HG03565 (cell line): ENCODE data around the gene TMEM107.
A peak's percentile ranks its signal among the peaks of the same experiment; 100 is the strongest.

Experiments
- ATAC-seq: cut with Tn5 transposase; IDR thresholded peaks from one replicate; pipeline ENCODE4 v1.9.1; 2021; ENCODE audit warnings: mild to moderate bottlenecking, moderate library complexity; ENCODE audit not compliant: unreplicated experiment

TMEM107 gene

GRCh38 chr17:8162997-8163977, 12.9 kb downstream of the TMEM107 start:
- no peak for ATAC-seq

- ATAC-seq, result no peak
Observed at GRCh38 chr17:8162233-8162996, 13.8 kb downstream of the TMEM107 start, which contains the start of gene VAMP2. Gene VAMP2 (minus strand): TSS chr17:8162948. CDS start chr17:8162879, 69 bp downstream.

DNA sequence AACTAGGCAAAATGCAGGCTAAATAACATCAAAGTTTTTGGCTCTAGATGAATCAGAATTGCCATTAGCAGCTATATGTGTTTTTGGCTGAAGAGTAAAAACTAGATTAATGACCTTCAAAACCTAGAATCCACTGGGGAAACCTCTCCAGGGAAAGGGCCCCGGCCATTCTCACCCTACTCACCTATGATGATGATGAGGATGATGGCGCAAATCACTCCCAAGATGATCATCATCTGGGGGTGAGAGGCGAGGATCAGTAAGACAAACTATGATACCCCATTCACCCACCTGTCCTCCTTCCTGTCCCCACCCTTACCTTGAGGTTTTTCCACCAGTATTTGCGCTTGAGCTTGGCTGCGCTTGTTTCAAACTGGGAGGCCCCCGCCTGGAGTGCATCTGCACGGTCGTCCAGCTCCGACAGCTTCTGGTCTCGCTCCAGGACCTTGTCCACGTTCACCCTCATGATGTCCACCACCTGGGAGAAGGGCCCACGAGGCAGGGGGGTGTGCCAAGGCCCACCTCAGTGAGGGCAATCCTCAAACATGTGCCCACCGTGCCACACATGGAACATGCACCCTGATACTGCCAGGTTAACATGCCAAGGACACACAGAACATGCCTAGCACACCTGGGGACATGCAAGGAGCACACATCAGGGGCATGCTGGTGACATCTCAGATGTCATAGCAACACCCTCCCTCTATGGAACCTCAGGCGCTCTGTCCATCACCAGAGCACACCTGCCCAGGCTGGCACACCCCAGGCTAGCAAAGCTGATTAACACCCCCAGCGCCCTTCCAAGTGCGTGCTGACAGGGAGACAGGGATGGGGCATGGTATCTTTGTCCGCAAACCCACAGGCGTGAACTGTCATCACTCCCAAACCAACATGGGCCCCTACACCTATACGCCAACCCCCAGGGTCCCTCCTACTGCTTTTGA, 14.6 kb downstream of the TMEM107 start:
- no peak for ATAC-seq

- no peak for ATAC-seq
Observed at GRCh38 chr17:8160741-8161221, 15.4 kb downstream of the TMEM107 start.

DNA sequence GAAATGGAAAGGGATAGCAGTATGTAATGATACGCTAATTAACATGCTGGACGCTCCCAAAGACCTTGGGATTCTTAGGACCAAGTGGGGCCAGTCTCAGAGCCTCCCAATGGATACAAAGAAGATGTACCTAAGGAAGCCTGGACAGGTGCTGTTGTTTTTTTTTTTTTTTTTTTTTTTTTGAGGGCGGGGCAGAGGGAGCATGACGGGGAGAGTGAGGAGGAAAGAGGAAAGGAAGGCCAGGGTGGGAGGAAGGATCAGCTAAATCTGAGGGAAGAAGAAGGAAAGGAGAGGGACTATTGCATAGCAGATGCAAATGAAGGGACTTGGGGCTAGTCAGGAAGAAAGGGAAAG, 16.0 kb downstream of the TMEM107 start:
- no peak for ATAC-seq

DNA sequence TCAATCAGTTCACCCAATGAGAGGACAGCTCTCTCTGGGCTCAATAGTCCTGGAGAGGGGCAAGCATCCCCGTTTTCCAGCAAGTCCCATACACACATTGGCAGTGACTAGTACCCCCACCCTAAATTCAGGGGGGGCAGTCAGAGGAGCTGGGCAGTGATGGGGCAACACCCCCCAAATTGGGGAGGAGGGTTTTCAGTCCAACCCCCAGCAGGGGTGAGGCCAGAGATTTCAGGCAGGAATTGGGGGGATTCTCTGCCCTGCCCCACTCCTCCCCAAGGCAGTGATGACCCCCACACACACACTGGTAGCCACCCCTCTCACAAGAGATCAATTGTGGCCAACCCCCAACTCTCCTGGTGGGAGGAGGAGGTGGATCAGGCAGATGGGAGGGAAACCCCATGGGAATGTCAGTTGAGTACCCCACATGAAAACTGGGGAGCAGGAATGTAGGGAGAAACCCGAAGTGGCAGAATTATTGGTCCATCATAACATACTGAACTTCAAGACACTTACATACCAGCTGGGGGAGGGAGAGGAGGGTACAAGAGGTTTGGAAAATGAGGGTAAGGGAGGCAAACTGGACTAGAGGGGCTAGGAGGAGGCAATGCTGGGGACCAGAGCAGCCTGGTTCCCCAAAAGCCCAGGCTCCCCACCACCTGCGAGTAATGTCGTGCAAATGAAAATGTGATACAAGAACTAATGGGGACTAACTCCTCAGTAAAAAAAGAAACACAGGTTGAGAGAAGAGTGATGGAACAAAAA, 16.5 kb downstream of the TMEM107 start:
- ATAC-seq, result no peak

GRCh38 chr17:8159032-8159400, 17.2 kb downstream of the TMEM107 start:
- ATAC-seq, result no peak

GRCh38 chr17:8158267-8159031, 17.7 kb downstream of the TMEM107 start:
- no peak for ATAC-seq

DNA sequence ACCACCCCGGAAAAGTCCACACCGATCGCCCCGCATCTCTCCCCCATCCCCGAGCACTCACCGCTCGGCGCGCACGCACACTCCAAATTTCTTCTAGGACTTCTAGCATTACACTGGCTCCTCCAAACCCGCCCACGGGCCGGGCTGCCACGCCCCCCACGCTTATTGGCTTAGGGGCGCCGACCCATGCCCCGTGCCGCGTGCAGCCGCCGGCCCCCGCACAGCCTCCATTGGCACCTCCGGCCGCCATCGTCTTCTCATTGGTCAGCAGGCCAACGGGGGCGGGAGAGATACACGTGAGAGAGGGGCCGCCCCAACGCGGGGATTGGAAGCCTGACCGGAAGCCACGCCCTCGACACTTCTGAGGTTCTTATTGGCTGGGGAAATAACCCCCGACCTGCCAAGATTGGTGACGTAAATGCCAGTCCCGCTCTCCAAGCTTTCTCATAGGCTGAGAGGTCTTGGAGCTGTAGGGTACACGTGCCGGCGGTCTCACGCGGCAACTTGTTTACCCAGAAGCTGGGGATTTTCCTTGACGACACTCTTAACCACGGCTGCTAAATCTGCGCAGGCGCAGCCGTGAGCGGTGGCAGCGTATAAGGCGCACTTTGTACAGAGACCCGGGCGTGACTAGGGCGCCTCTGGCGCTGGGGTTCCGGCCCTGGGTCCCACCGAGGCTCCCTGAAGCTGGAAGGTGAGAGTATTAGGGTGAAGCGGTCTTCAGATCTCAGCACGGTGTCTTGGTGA, 19.8 kb downstream of the TMEM107 start:
- peak; percentile 64 for ATAC-seq

- no peak for ATAC-seq
Observed at GRCh38 chr17:8155996-8156245, 20.3 kb downstream of the TMEM107 start.

DNA sequence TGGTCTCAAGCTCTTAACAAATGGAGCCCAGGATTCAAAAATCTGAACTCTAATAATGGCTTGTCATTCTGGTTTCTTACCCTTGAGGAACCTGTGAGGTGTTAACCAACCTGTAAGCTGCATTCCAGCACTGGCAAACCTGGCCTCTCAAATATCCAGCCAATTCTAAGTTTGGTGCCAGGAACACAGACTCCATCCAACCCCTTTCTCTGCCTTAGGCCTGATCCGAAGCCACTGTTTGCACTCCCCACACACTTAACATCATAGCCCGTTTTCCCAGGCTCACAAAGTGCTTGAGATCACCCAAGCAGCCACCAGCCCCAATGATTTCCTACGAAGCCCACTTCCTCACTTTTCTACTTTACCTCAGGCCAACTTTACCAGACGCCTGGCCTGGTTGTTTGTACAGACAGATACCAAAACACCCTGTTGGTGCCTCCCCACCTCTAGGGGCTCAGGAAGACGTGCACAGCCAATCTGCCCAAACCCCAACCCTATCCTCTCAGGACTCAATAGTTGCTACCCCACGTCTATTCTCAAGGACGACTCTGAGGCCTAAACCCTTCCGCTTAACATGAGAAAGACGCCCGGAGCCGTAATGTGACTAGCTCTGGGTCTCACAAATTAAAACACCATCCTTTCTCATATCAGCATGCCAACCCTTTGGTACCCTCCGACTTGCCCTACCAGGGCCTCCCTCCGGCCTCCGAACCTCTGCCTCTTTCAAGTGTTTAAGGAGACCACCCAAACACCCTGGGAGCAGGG, 20.8 kb downstream of the TMEM107 start:
- no peak for ATAC-seq

- ATAC-seq, result no peak
Observed at GRCh38 chr17:8154608-8155155, 21.5 kb downstream of the TMEM107 start.

- no peak for ATAC-seq
Observed at GRCh38 chr17:8153957-8154607, 22.1 kb downstream of the TMEM107 start.

DNA sequence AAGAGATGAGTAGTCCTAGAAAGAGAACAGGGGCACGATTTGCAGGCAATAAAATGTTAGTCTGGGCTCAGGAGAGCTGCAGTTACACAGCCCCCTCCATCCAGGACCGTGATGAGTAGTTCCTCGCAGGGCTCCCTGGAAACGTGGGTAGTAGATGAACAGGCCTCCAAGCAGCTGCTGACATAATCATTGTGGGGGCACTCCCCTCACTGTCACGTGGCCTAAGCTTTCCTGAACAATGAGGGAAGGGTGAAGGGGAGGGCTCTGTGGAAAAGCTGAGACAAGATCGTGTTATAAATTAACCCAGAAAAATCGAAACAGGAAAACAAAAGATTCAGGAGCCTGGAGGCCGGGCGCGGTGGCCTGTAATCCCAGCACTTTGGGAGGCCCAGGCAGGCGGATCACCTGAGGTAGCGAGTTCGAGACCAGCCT, 22.6 kb downstream of the TMEM107 start:
- no peak for ATAC-seq

- no peak for ATAC-seq
Observed at GRCh38 chr17:8153031-8153451, 23.1 kb downstream of the TMEM107 start.

DNA sequence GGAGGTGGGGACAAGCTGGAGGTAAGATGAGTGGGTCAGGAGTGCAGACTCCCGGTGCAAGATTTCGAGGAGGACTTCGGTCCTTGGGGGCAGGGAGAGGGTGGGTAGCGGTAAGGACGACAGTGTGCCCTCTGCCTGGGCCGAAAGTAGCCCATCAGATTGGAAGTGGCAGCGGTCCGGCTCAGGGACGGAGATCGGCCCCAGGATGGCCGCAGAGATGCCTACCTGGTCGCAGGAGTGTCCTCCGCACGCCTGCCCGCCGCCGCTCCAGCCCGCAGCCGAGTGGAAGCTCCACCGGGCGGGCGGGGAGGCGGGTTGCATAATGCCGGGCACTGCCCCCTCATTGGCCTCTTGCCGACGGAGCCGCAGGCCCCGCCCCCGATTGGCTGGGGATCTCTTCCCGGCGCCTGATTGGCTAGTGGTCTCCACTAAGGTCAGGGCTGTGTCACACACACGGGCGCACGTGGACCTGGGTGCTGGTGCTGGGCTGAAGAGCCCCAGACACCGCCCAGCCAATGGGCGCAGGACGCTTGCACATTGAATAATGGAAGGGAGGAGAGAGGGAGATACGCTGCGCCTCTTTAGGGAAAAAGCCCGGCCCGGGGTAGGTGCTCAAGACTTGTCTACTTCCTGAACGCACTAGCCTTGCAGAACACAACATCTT, 23.9 kb downstream of the TMEM107 start, which contains the start of gene PER1:
TSS of gene PER1 (minus strand) at position 293 of the 664 bp plus-strand sequence. CDS start 1,698 bp downstream, outside the sequence.
- peak; percentile 22 for ATAC-seq
